B cell (primary cell): Measurements from ENCODE around the gene FBXO42. TPM values are rescaled to one million over a fixed set of nuclear protein-coding genes. Genes with fewer than 3 reads are reported as not detected.

Source experiments
- ATAC-seq: fragments of 200-7000 bp; cut with Tn5 transposase; one replicate; pipeline ENCODE4 v1.10.0; 2021; ENCODE audit warnings: low read depth, mild to moderate bottlenecking, moderate number of reproducible peaks, moderate library complexity
- CTCF ChIA-PET: fragments of 350-600 bp; sonication (Branson Sonifier 250); formaldehyde crosslinking; loops from one replicate; lab custom pipeline; 2021; ENCODE audit warnings: antibody characterized with exemption, inconsistent platforms; lab: Charles Lee
- POLR2A ChIA-PET: fragments of 350-600 bp; sonication (Branson Sonifier 250); formaldehyde crosslinking; loops from one replicate; lab custom pipeline; 2021; ENCODE audit warnings: antibody characterized with exemption; lab: Charles Lee
- DNase-seq: peaks from one replicate; pipeline ENCODE4 v3.0.0; 2013
- H2AFZ ChIP-seq: 2 replicates; pipeline ENCODE4 v1.6.1; 2012; ENCODE audit warnings: mild to moderate bottlenecking, low read depth, low read length; ENCODE audit not compliant: insufficient read depth, poor library complexity, severe bottlenecking
- H3K27ac ChIP-seq, 2 donors: 1 replicate in 1 of 2; 2 replicates in 1 of 2; pipeline ENCODE4 v1.5.1; 2012 to 2013; ENCODE audit warnings: low read length in 2 of 2, mild to moderate bottlenecking in 2 of 2, moderate library complexity in 1 of 2
- H3K27me3 ChIP-seq, 4 experiments: fragments of 200-600 bp in 1 of 4; sonication (generic) in 1 of 4; replicated peaks in 1 of 4; 1 replicate in 2 of 4; 2 replicates in 2 of 4; pipeline versions ENCODE4 v1.6.1 to v1.7.0; 2013 to 2016; ENCODE audit warnings: low read length in 3 of 4, mild to moderate bottlenecking in 2 of 4, mixed read lengths in 1 of 4, moderate library complexity in 1 of 4; ENCODE audit not compliant: insufficient read depth in 4 of 4, control insufficient read depth in 3 of 4; ENCODE audit errors: control extremely low read depth in 1 of 4
- H3K36me3 ChIP-seq, 2 experiments: replicated peaks in 1 of 2; 1 replicate in 1 of 2; 2 replicates in 1 of 2; pipeline versions ENCODE4 v1.6.1 to v1.7.1; 2013; ENCODE audit warnings: low read length in 1 of 2; ENCODE audit not compliant: insufficient read depth in 2 of 2, control insufficient read depth in 1 of 2; ENCODE audit errors: control extremely low read depth in 1 of 2, extremely low read depth in 1 of 2
- H3K4me1 ChIP-seq, 2 donors: fragments of 200-600 bp in 1 of 2; sonication (generic) in 1 of 2; 1 replicate in 1 of 2; 2 replicates in 1 of 2; pipeline versions ENCODE4 v1.5.1 to v1.6.1; 2013 to 2017; ENCODE audit warnings: low read length in 2 of 2; ENCODE audit not compliant: control insufficient read depth in 2 of 2, insufficient read depth in 2 of 2
- H3K4me2 ChIP-seq: replicated peaks from 2 replicates; pipeline ENCODE3; 2012; ENCODE audit warnings: mild to moderate bottlenecking, low read depth, low read length; ENCODE audit not compliant: poor library complexity, severe bottlenecking
- H3K4me3 ChIP-seq, 5 experiments: fragments of 200-600 bp in 1 of 5; sonication (generic) in 1 of 5; 1 replicate in 3 of 5; 2 replicates in 2 of 5; pipeline versions ENCODE4 v1.5.1 to v1.7.0; 2011 to 2016; ENCODE audit warnings: low read length in 4 of 5, mild to moderate bottlenecking in 4 of 5, low read depth in 2 of 5, control low read depth in 1 of 5, moderate library complexity in 1 of 5; ENCODE audit not compliant: insufficient read depth in 1 of 5; ENCODE audit errors: control extremely low read depth in 1 of 5, extremely low read depth in 1 of 5
- H3K79me2 ChIP-seq: fragments of 200-600 bp; sonication (generic); one replicate; pipeline ENCODE4 v1.6.0; 2016; ENCODE audit warnings: low read length; ENCODE audit not compliant: control insufficient read depth, insufficient read depth
- H3K9ac ChIP-seq: fragments of 200-600 bp; sonication (generic); 2 replicates; pipeline ENCODE4 v1.6.1; 2017; ENCODE audit warnings: mild to moderate bottlenecking, low read length, moderate library complexity
- H3K9me3 ChIP-seq, 3 donors: one replicate each; pipeline versions ENCODE4 v1.6.1 to v1.7.1; 2013; ENCODE audit warnings: low read length in 2 of 3; ENCODE audit not compliant: control insufficient read depth in 2 of 3, insufficient read depth in 1 of 3; ENCODE audit errors: control extremely low read depth in 1 of 3
- H4K20me1 ChIP-seq: 2 replicates; pipeline ENCODE4 v1.6.0; 2012; ENCODE audit warnings: mild to moderate bottlenecking, low read length; ENCODE audit not compliant: insufficient read depth, control insufficient read depth, poor library complexity, severe bottlenecking
- H3K27ac Mint-ChIP-seq: one replicate; pipeline ENCODE4 v1.8.0; 2021; ENCODE audit warnings: mixed read lengths
- H3K27me3 Mint-ChIP-seq: one replicate; pipeline ENCODE4 v1.8.0; 2021; ENCODE audit warnings: mixed read lengths
- H3K4me1 Mint-ChIP-seq: one replicate; pipeline ENCODE4 v1.8.0; 2021; ENCODE audit warnings: mixed read lengths
- H3K4me3 Mint-ChIP-seq: one replicate; pipeline ENCODE4 v1.8.0; 2021; ENCODE audit warnings: mixed read lengths
- H3K9me3 Mint-ChIP-seq: one replicate; pipeline ENCODE4 v1.8.0; 2022; ENCODE audit warnings: mixed read lengths; ENCODE audit not compliant: insufficient read depth
- CTCF ChIP-seq: fragments of 200-600 bp; IDR thresholded peaks from one replicate; pipeline ENCODE4 v1.8.0; 2022; ENCODE audit warnings: antibody characterized with exemption, mild to moderate bottlenecking
- EZH2 ChIP-seq: IDR thresholded peaks from 2 replicates; pipeline ENCODE4 v1.6.1; 2012; ENCODE audit warnings: borderline replicate concordance, low read depth, mild to moderate bottlenecking, moderate library complexity, low read length; ENCODE audit not compliant: insufficient read depth, poor library complexity, severe bottlenecking
- WGBS: methylation state at CpG from one replicate; pipeline ENCODE4 v1.1.5; 2013; ENCODE audit warnings: missing lambda C conversion rate; ENCODE audit not compliant: insufficient coverage; 5-methylcytosine and 5-hydroxymethylcytosine counted together
- intact Hi-C: fragments of 100-400 bp; cut with micrococcal nuclease; formaldehyde crosslinking; loops from one replicate; pipeline ENCODE4 v1.10.0; 2022
- polyA plus RNA-seq: library from polyadenylated mRNA; depleted of rRNA; stranded (reverse); fragments of >200 nt; gene quantifications from 2 replicates; pipeline ENCODE4 v1.2.3, GENCODE V29; 2012
- total RNA-seq, 2 donors: library from RNA; stranded (reverse); fragments of 120-200 nt in 1 of 2; gene quantifications; 1 replicate in 1 of 2; 2 replicates in 1 of 2; pipeline versions ENCODE4 v1.2.3 to v1.2.4, GENCODE V29; 2013 to 2022

The FBXO42 gene
- total and polyA plus RNA-seq, 2 donors (not counting 1 experiment from before 2014, with no cell fraction given), result 17.2 to 33.1 TPM

DNA sequence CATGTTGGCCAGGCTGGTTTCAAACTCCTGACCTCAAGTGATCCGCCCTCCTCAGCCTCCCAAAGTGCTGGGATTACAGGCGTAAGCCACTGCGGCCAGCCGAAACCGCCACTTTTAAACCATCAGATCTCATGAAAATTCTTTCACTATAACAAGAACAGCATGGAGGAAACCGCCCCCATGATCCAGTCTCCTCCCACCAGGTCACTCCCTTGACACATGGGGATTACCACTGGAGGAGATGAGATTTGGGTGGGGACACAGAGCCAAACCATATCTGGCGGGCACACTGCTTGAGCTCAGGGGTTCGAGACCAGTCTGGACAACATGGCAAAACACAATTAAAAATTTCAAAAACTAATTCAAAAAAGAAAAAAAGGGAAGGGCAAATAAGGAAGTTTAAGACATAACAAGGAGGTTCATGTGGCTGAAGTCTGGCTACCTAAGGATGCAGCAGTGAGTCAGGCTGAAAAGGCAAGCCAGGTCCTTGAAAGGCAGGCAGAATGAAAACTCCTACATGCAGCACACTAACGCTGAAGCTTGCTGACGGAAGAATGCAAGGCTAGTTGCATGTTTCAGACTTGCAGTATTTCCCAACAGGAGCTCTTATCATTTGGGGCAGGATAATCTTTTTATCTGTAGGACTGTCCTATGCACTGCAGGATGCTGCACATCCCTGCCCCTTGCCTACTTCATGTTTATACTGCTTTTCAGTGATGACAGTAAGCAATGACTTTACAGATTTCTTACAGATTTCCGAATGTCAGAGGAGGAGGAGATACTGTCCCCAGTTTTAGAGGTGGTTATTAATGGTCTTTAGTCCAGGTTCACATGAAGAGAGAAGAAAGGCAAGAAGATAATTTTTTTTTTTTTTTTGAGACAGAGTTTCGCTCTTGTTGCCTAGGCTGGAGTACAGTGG, 49.3 kb downstream of the FBXO42 start:
- Mint-ChIP-seq H3K4me1 (no peaks in the 10 kb centered on the region), H3K27me3 (no peaks in the 10 kb centered on the region), H3K27ac (no peak overlapping the region), H3K4me3 (no peak overlapping the region), H3K9me3 (no peaks in the 10 kb centered on the region)
- H4K20me1 ChIP-seq, result no peaks in the 10 kb centered on the region
- no peak overlapping the region for H3K4me2 ChIP-seq
- intact Hi-C loops, result no loop called here
- ATAC-seq (no peak), DNase-seq (no peak)
- H2AFZ ChIP-seq, result no peak overlapping the region
- H3K4me3 ChIP-seq, result no peak overlapping the region
- peaks cover 13 to 59% of the 10 kb centered on the region in 2 experiments for H3K36me3 ChIP-seq
- no peak overlapping the region for H3K9ac ChIP-seq
- POLR2A ChIA-PET, result no interaction called here
- H3K27me3 ChIP-seq, result no peaks in the 10 kb centered on the region
- 98% methylated on average over 5 of the region's 12 CpGs for WGBS
- TF ChIP-seq CTCF (no peak), EZH2 (no peak)
- CTCF ChIA-PET, result interaction anchor here (1.1 to 1.3 kb wide), 2 partner anchors 12 to 18 kb away, joined by 3 read pairs; no protein-coding TSS in a partner anchor
- no peak overlapping the region for H3K27ac ChIP-seq
- H3K79me2 ChIP-seq, result peaks cover 42% of the 10 kb centered on the region
- H3K4me1 ChIP-seq, result no peaks in the 10 kb centered on the region
- H3K9me3 ChIP-seq, result no peaks in the 10 kb centered on the region

- no peak overlapping the region for H2AFZ ChIP-seq
- DNase-seq (no peak), ATAC-seq (no peak)
- peaks cover 4% of the 10 kb centered on the region for H4K20me1 ChIP-seq
- no peaks in the 10 kb centered on the region for H3K9me3 ChIP-seq
- WGBS, result no CpG with 5 or more reads among the region's 3 CpGs
- H3K9ac ChIP-seq, result no peak overlapping the region
- CTCF ChIA-PET, result no interaction called here
- H3K27ac ChIP-seq, result no peak overlapping the region
- Mint-ChIP-seq H3K27ac (no peak overlapping the region), H3K4me1 (no peaks in the 10 kb centered on the region), H3K4me3 (no peak overlapping the region), H3K27me3 (no peaks in the 10 kb centered on the region), H3K9me3 (no peaks in the 10 kb centered on the region)
- POLR2A ChIA-PET, result no interaction called here
- no peak overlapping the region for H3K4me3 ChIP-seq
- no peaks in the 10 kb centered on the region for H3K4me1 ChIP-seq
- no peak for TF ChIP-seq CTCF
- TF ChIP-seq EZH2, result no peak
- no peak overlapping the region for H3K4me2 ChIP-seq
- intact Hi-C loops, result no loop called here
- H3K36me3 ChIP-seq, result peaks cover 11 to 51% of the 10 kb centered on the region in 2 experiments
- H3K27me3 ChIP-seq, result no peaks in the 10 kb centered on the region
- peaks cover 34% of the 10 kb centered on the region for H3K79me2 ChIP-seq
Observed at GRCh38 chr1:16300436-16300835, 51.8 kb downstream of the FBXO42 start.
